GM19099 (cell line): Measurements from ENCODE around the gene FAM219A.

Experiments used
- POLR2A ChIP-seq: IDR thresholded peaks from 3 replicates; pipeline ENCODE4 v1.6.1; 2011; ENCODE audit warnings: low read depth; ENCODE audit not compliant: insufficient read length; ENCODE audit errors: extremely low read depth

Gene FAM219A

GRCh38 chr9:34400275-34400674, 58.1 kb downstream of the FAM219A start:
- no peak for TF ChIP-seq POLR2A

GRCh38 chr9:34399729-34400128, 58.6 kb downstream of the FAM219A start:
- no peak for TF ChIP-seq POLR2A

GRCh38 chr9:34398875-34399274, 59.5 kb downstream of the FAM219A start:
- no peak for TF ChIP-seq POLR2A

GRCh38 chr9:34396276-34397214, 61.8 kb downstream of the FAM219A start:
- no peak for TF ChIP-seq POLR2A

- TF ChIP-seq POLR2A, result no peak
Measured at GRCh38 chr9:34392511-34392910, 65.9 kb downstream of the FAM219A start.

- no peak for TF ChIP-seq POLR2A
Measured at GRCh38 chr9:34387239-34387638, 71.1 kb downstream of the FAM219A start.

GRCh38 chr9:34386656-34387055, 71.7 kb downstream of the FAM219A start:
- TF ChIP-seq POLR2A, result no peak

GRCh38 chr9:34385561-34386230, 72.7 kb downstream of the FAM219A start:
- TF ChIP-seq POLR2A, result no peak

GRCh38 chr9:34384368-34385165, 73.8 kb downstream of the FAM219A start:
- no peak for TF ChIP-seq POLR2A

GRCh38 chr9:34383904-34384303, 74.5 kb downstream of the FAM219A start:
- TF ChIP-seq POLR2A, result no peak

- TF ChIP-seq POLR2A, result no peak
Measured at GRCh38 chr9:34382879-34383278, 75.5 kb downstream of the FAM219A start.

GRCh38 chr9:34382054-34382453, 76.3 kb downstream of the FAM219A start:
- TF ChIP-seq POLR2A, result no peak

- TF ChIP-seq POLR2A, result no peak
Measured at GRCh38 chr9:34381323-34381722, 77.0 kb downstream of the FAM219A start.

- no peak for TF ChIP-seq POLR2A
Measured at GRCh38 chr9:34380511-34381315, 77.7 kb downstream of the FAM219A start.
